ENCODE results near the gene FAM20B. TPM values are rescaled to one million over a fixed set of nuclear protein-coding genes. Genes with fewer than 3 reads are reported as not detected.

The FAM20B gene
- total and polyA plus RNA-seq, 12 donors, result 15.4 to 69.9 (median 38.3) TPM

GRCh38 chr1:179079113-179079761, 53.5 kb downstream of the FAM20B start:
- H3K4me1 ChIP-seq (replicated peaks in 1 of 2), result peaks cover 6 to 17% of the 10 kb centered on the region in 2 donors
- H3K27me3 ChIP-seq, result no peaks in the 10 kb centered on the region
- intact Hi-C loops (cut with DNase I), result loop anchor here in 1 of 2 donors (5.0 kb wide), 1 partner anchor 288 kb away; the partner anchor contains the start of gene AXDND1
- H3K27ac ChIP-seq, result no peak overlapping the region
- no peaks in the 10 kb centered on the region for H3K36me3 ChIP-seq (replicated peaks in 1 of 2)
- H3K9me3 ChIP-seq (replicated peaks in 1 of 3), result no peaks in the 10 kb centered on the region
- WGBS, 4 donors, result 46 to 53% (median 51%) methylated on average over 18 of the region's 18 CpGs
- TF ChIP-seq, protein P1, sequence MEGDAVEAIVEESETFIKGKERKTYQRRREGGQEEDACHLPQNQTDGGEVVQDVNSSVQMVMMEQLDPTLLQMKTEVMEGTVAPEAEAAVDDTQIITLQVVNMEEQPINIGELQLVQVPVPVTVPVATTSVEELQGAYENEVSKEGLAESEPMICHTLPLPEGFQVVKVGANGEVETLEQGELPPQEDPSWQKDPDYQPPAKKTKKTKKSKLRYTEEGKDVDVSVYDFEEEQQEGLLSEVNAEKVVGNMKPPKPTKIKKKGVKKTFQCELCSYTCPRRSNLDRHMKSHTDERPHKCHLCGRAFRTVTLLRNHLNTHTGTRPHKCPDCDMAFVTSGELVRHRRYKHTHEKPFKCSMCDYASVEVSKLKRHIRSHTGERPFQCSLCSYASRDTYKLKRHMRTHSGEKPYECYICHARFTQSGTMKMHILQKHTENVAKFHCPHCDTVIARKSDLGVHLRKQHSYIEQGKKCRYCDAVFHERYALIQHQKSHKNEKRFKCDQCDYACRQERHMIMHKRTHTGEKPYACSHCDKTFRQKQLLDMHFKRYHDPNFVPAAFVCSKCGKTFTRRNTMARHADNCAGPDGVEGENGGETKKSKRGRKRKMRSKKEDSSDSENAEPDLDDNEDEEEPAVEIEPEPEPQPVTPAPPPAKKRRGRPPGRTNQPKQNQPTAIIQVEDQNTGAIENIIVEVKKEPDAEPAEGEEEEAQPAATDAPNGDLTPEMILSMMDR (IDR thresholded peaks at IDR 0.05), result peak; percentile 37 to 82 (median 73)
- TF ChIP-seq POLR2A (IDR thresholded peaks at IDR 0.05), result no peak
- peak; percentile 56 to 83 (median 67) for DNase-seq
- H3K4me3 ChIP-seq, result no peak overlapping the region

DNA sequence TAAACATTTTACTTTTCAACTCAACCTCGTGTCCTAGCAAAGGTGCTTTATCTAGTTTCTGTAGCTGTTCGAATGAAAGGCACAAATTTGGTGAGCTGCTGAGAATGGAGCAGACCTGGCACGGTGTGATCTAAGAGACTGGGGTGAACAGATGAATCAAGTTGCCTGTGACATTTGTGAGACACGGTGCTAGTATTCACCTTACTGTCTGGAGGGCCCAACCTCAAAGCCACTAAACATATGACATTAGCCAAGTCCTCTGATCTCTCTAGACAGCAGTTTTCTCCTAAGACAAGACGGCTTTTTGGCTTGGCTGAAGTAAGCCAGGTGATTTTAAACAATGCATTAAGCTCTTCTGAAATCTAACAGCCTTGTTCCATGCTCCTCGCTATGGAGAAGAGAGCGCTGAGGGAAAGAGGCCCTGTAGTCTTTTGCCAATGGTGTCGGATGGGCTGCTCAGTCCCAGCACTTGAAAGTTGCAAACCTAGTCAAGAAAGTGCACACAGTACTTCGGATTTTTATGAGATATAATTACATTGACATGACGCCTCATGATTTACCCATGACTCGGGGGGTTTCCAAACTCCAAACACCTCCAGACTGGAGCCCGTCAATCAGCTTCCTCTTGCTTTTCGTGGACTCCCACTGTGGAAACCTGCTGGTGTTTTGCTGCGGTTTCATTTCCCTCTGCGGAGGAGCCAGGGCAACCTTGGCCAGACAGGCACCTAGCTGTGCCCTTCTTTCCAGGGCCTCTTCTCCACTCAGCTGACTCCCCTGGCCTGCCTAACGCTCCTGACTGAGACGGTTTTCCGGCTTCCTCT, 55.4 kb downstream of the FAM20B start:
- H3K4me3 ChIP-seq, result peak overlapping the region in 2 of 4 donors; percentile 75 to 94
- peaks cover 6 to 17% of the 10 kb centered on the region in 2 donors for H3K4me1 ChIP-seq (replicated peaks in 1 of 2)
- no peaks in the 10 kb centered on the region for H3K36me3 ChIP-seq (replicated peaks in 1 of 2)
- 35 to 43% (median 37%) methylated on average over 16 to 18 of the region's 18 CpGs for WGBS, 4 donors
- peak overlapping the region; percentile 34 to 93 (median 67) for H3K27ac ChIP-seq
- DNase-seq, result no peak
- no peak for TF ChIP-seq POLR2A (IDR thresholded peaks at IDR 0.05)
- TF ChIP-seq, protein P1 (IDR thresholded peaks at IDR 0.05), result no peak
- no peaks in the 10 kb centered on the region for H3K9me3 ChIP-seq (replicated peaks in 1 of 3)
- H3K27me3 ChIP-seq, result no peaks in the 10 kb centered on the region
- intact Hi-C loops (cut with DNase I), result loop anchor here (5.0 to 10.0 kb wide), 3 partner anchors 111 to 284 kb away; partner anchors contain the start of genes AXDND1 (in 1 of the 2) and SOAT1 (in 1 of the 2)

DNA sequence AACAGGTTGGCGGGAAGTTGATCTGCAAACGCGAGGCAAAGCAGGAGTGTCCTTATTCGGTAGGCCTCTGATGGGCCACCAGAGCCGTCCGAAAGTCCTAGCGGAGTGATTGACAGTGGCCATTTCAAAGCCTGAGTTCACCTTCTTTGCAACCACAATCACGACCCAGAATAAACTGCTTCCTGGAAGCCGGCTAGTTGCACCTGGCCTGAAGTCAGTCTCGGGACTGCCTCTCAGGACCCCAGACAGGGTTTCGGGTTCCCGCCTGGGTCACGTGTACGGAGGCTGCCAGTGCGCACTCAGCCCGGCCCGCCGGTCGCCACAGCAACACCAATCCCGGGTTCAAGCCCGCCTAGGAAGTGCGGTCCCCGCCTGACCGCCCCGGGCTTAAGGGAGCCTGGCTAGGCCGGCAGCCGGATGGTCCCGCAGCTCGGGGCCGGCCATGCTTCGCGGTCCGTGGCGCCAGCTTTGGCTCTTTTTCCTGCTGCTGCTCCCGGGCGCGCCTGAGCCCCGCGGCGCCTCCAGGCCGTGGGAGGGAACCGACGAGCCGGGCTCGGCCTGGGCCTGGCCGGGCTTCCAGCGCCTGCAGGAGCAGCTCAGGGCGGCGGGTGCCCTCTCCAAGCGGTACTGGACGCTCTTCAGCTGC, 56.1 kb downstream of the FAM20B start, which contains the start of gene TOR3A:
TOR3A (plus strand) TSS at position 384 of the 646 bp plus-strand sequence; CDS start at position 443, 59 bp downstream.
- H3K27ac ChIP-seq, result peak within 1 kb of the TSS; percentile 34 to 93 (median 67)
- no peaks in the 10 kb centered on the region for H3K9me3 ChIP-seq (replicated peaks in 1 of 3)
- intact Hi-C loops (cut with DNase I), result loop anchor here (5.0 to 10.0 kb wide), 3 partner anchors 110 to 283 kb away; partner anchors contain the start of genes AXDND1 (in 1 of the 2) and SOAT1 (in 1 of the 2)
- no peaks in the 10 kb centered on the region for H3K27me3 ChIP-seq
- WGBS, 4 donors, result 0 to 1% (median 0%) methylated on average over 18 to 51 of the region's 51 CpGs
- peaks cover 6 to 17% of the 10 kb centered on the region in 2 donors for H3K4me1 ChIP-seq (replicated peaks in 1 of 2)
- peak within 1 kb of the TSS; percentile 43 to 94 (median 83) for H3K4me3 ChIP-seq
- peaks cover 0 to under 1% of the 10 kb centered on the region in 2 donors for H3K36me3 ChIP-seq (replicated peaks in 1 of 2)
- peak; percentile 92 to 96 (median 94) for DNase-seq
- TF ChIP-seq, protein P1 (IDR thresholded peaks at IDR 0.05), result peak in 1 of 6 experiments; percentile 4
- TF ChIP-seq POLR2A (IDR thresholded peaks at IDR 0.05), result peak; percentile 64 to 89

Data from adrenal gland (tissue), 12 donors.